T-cell (primary cell): ENCODE measurements around the gene GOLGA8G. TPM values are rescaled to one million over a fixed set of nuclear protein-coding genes. Genes with fewer than 3 reads are reported as not detected.
"Not testable (repeated sequence)": the region's sequence is repeated elsewhere in the genome, so short reads cannot be mapped to it uniquely, and the experiment has no call there.

Experiments used
- ATAC-seq, 4 experiments: fragments of 200-7000 bp in 3 of 4; fragments of 150-1000 bp in 1 of 4; cut with Tn5 transposase; replicated peaks in 1 of 4; 1 replicate in 3 of 4; 2 replicates in 1 of 4; pipeline ENCODE4 v1.10.0; 2021; ENCODE audit warnings: moderate library complexity in 3 of 4, mild to moderate bottlenecking in 2 of 4, moderate number of reproducible peaks in 1 of 4
- CTCF ChIA-PET, 2 donors: fragments of 300-600 bp; sonication (Branson Sonifier 250); formaldehyde crosslinking; loops; one replicate each; lab custom pipeline; 2022; ENCODE audit warnings: antibody characterized with exemption in 2 of 2; lab: Charles Lee
- POLR2A ChIA-PET, 2 donors: fragments of 300-600 bp; sonication (Branson Sonifier 250); formaldehyde crosslinking; loops; one replicate each; lab custom pipeline; 2022; ENCODE audit warnings: antibody characterized with exemption in 2 of 2; lab: Charles Lee
- DNase-seq, 35 experiments: peaks; one replicate each; pipeline versions ENCODE4 v3.0.0 to v3.0.0-alpha.2; 2013 to 2023
- H3K27ac ChIP-seq: one replicate; pipeline ENCODE4 v1.5.1; 2013; ENCODE audit warnings: low read length
- H3K27me3 ChIP-seq, 2 experiments: replicated peaks in 1 of 2; 1 replicate in 1 of 2; 2 replicates in 1 of 2; pipeline versions ENCODE4 v1.6.1 to v1.7.0; 2013; ENCODE audit warnings: low read length in 1 of 2, mixed read lengths in 1 of 2; ENCODE audit not compliant: control insufficient read depth in 2 of 2, insufficient read depth in 2 of 2; ENCODE audit errors: extremely low read depth in 1 of 2
- H3K36me3 ChIP-seq, 2 donors: 1 replicate in 1 of 2; 2 replicates in 1 of 2; pipeline versions ENCODE4 v1.6.1 to v1.7.0; 2013; ENCODE audit warnings: low read length in 1 of 2; ENCODE audit not compliant: control insufficient read depth in 2 of 2, insufficient read depth in 1 of 2; ENCODE audit errors: extremely low read depth in 1 of 2
- H3K4me1 ChIP-seq, 2 experiments: 1 replicate in 1 of 2; 2 replicates in 1 of 2; pipeline versions ENCODE4 v1.6.1 to v1.7.0; 2013; ENCODE audit warnings: low read length in 2 of 2, mixed read lengths in 1 of 2; ENCODE audit not compliant: insufficient read depth in 2 of 2, control insufficient read depth in 1 of 2; ENCODE audit errors: extremely low read depth in 1 of 2
- H3K4me3 ChIP-seq, 2 donors: 1 replicate in 1 of 2; 2 replicates in 1 of 2; pipeline versions ENCODE4 v1.5.1 to v1.7.0; 2013; ENCODE audit warnings: mild to moderate bottlenecking in 2 of 2, low read length in 1 of 2, moderate library complexity in 1 of 2; ENCODE audit not compliant: control insufficient read depth in 1 of 2; ENCODE audit errors: extremely low read depth in 1 of 2
- H3K9me3 ChIP-seq: 2 replicates; pipeline ENCODE4 v1.7.0; 2013
- H3K27ac Mint-ChIP-seq, 2 donors: one replicate each; pipeline ENCODE4 v1.8.0; 2020 to 2021; ENCODE audit warnings: mild to moderate bottlenecking in 2 of 2, mixed read lengths in 2 of 2
- H3K27me3 Mint-ChIP-seq, 2 donors: one replicate each; pipeline ENCODE4 v1.8.0; 2021 to 2022; ENCODE audit warnings: mixed read lengths in 2 of 2
- H3K36me3 Mint-ChIP-seq: one replicate; pipeline ENCODE4 v1.8.0; 2021; ENCODE audit warnings: mixed read lengths
- H3K4me1 Mint-ChIP-seq, 3 donors: one replicate each; pipeline ENCODE4 v1.8.0; 2020 to 2022; ENCODE audit warnings: mixed read lengths in 3 of 3, mild to moderate bottlenecking in 1 of 3
- H3K4me3 Mint-ChIP-seq, 3 donors: one replicate each; pipeline ENCODE4 v1.8.0; 2020 to 2022; ENCODE audit warnings: mild to moderate bottlenecking in 3 of 3, mixed read lengths in 3 of 3, moderate library complexity in 3 of 3
- H3K9me3 Mint-ChIP-seq, 3 donors: one replicate each; pipeline ENCODE4 v1.8.0; 2020 to 2022; ENCODE audit warnings: mixed read lengths in 3 of 3
- WGBS: methylation state at CpG from one replicate; pipeline ENCODE4 v1.1.5; 2013; ENCODE audit warnings: missing lambda C conversion rate; ENCODE audit not compliant: insufficient coverage; 5-methylcytosine and 5-hydroxymethylcytosine counted together
- total RNA-seq, 35 experiments: library from RNA in 6 of 35; stranded (reverse) in 6 of 35; fragments of 120-200 nt in 1 of 35; gene quantifications; one replicate each; pipeline versions ENCODE4 v1.2.1 to v1.2.4 and lab custom pipeline; 2013 to 2026

Gene GOLGA8G, protein sequence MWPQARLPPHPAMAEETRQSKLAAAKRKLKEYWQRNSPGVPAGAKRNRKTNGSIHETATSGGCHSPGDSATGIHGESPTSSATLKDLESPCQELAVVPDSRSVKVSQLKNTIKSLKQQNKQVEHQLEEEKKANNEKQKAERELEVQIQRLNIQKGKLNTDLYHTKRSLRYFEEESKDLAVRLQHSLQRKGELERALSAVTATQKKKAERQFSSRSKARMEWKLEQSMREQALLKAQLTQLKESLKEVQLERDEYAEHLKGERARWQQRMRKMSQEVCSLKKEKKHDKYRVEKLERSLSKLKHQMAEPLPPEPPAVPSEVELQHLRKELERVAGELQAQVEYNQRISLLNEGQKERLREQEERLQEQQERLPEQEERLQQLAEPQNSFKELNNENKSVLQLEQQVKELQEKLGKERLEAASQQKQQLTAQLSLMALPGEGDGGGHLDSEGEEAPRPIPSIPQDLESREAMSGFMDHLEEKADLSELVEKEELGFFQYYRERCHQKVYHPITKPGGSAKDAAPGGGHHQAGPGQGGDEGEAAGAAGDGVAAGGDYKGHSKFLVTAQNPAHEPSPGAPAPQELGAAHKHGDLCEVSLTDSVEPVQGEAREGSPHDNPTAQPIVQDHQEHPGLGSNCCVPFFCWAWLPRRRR
- under 1 TPM in 3 of 5 donors, not detected in 2; 0.03 to 0.46 (median 0.12) TPM for total RNA-seq
- not detected for total RNA-seq (2013)
- total RNA-seq (lab: John Stamatoyannopoulos, UW), result 0 to 0.06 (median 0) reads per million in 29 experiments

DNA sequence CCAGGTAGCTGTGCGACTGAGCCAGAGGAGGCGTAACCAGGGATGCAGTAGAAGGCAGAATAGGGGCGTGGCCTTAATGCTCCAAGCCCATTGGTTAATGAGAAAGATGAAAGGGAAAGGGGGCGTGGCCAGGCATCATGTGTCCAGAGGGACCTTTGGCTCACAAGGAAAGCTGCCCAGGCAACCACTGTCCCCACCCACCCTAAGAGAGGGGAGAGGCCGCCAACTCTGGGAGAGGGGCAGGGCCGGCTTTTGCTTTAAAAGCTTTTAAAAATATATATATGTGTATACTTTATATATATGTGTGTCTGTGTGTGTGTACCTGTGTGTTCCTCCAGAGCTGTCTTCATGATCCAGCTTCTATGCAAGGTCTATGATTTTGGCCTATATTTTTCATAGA is at the start of gene GOLGA8G:
GOLGA8G (minus strand) TSS at position 18 of the 400 bp plus-strand sequence. CDS start 62 bp downstream, outside the sequence.
- CTCF ChIA-PET, ATAC-seq, H3K9me3 Mint-ChIP-seq: not testable (repeated sequence)

DNA sequence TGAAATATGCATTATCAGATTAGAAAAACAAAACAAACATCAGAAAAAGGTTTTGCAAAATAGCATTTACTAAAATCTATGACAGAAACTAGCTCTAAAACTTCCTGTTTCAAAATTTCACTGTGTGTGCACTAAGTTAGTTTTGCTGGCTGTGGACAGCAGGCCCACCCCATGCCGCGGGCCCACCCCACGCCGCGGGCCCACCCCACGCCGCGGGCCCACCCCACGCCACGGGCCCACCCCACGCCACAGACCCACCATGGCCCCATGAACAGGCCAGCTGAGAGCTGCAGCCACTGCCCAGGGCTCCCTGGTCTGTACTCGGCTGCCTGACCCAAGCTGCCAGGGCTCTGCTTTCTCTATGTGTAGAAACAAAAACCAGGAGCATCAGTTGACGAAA is 40.6 kb upstream of the GOLGA8G start:
- H3K9me3 ChIP-seq, CTCF ChIA-PET, H3K36me3 Mint-ChIP-seq, H3K4me3 Mint-ChIP-seq, H3K9me3 Mint-ChIP-seq, H3K27me3 ChIP-seq, H3K36me3 ChIP-seq, H3K27ac ChIP-seq, H3K27me3 Mint-ChIP-seq, H3K27ac Mint-ChIP-seq, H3K4me3 ChIP-seq, H3K4me1 Mint-ChIP-seq, H3K4me1 ChIP-seq, DNase-seq, POLR2A ChIA-PET, ATAC-seq: not testable (repeated sequence)
- WGBS, result no CpG with 5 or more reads among the region's 13 CpGs

More for the DNA sequence above, at the start of gene GOLGA8G:
- H3K4me3 ChIP-seq, H3K36me3 ChIP-seq, H3K36me3 Mint-ChIP-seq, DNase-seq, H3K27ac ChIP-seq, H3K27ac Mint-ChIP-seq, H3K4me1 ChIP-seq, H3K27me3 Mint-ChIP-seq, H3K4me3 Mint-ChIP-seq, H3K4me1 Mint-ChIP-seq, POLR2A ChIA-PET, H3K27me3 ChIP-seq, H3K9me3 ChIP-seq: not testable (repeated sequence)
- WGBS, result no CpG with 5 or more reads among the region's 6 CpGs

DNA sequence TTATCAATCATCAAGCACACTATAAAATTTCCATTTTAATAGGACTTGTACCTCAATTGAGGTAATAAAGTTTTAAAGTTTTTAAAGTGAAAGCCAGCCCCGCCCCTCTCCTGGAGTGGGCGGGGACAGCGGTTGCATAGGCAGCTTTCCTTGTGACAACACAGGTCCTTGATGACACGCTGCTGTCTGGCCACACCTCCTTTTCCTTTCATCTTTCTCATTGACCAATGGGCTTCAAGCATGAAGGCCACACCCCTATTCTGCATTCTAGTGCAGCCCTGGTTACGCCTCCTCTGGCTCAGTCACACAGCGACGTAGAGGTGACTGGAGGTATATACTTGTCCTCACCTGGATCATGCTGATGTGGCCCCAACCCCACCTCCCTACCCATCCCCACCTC is 20.5 kb upstream of the GOLGA8G start, which contains the start of gene GOLGA6L25:
GOLGA6L25 (plus strand) TSS at position 301 of the 400 bp plus-strand sequence; CDS start at position 362, 61 bp downstream.
- CTCF ChIA-PET, H3K27ac ChIP-seq, H3K36me3 ChIP-seq, H3K4me3 Mint-ChIP-seq, POLR2A ChIA-PET, DNase-seq, H3K4me3 ChIP-seq, H3K4me1 Mint-ChIP-seq, H3K9me3 Mint-ChIP-seq, ATAC-seq, H3K27me3 ChIP-seq, H3K36me3 Mint-ChIP-seq, H3K9me3 ChIP-seq, H3K4me1 ChIP-seq, H3K27ac Mint-ChIP-seq, H3K27me3 Mint-ChIP-seq: not testable (repeated sequence)
- WGBS, result no CpG with 5 or more reads among the region's 7 CpGs

DNA sequence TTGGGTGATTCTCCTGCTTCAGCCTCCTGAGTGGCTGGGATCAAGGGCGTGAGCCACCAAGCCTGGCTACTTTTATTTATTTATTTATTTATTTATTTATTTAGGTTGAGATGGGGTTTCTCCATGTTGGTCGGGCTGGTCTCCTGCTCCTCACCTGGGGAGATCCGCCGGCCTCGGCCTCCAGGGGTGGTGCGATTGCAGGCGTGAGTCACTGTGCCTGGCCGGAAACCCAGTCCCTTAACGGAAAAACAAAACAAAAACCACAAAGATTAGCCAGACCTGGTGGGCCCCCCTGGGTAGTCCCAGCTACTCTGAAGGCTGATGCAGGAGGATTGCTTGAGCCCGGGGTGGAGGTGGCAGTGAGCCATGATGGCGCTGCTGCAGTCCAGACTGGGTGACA is 17.6 kb downstream of the GOLGA8G start:
- no CpG with 5 or more reads among the region's 11 CpGs for WGBS
- H3K9me3 Mint-ChIP-seq, H3K4me1 Mint-ChIP-seq, CTCF ChIA-PET, POLR2A ChIA-PET, H3K27me3 ChIP-seq, ATAC-seq, H3K27ac ChIP-seq, H3K4me3 Mint-ChIP-seq, H3K4me1 ChIP-seq, H3K27me3 Mint-ChIP-seq, DNase-seq, H3K27ac Mint-ChIP-seq, H3K4me3 ChIP-seq, H3K9me3 ChIP-seq, H3K36me3 Mint-ChIP-seq, H3K36me3 ChIP-seq: not testable (repeated sequence)

DNA sequence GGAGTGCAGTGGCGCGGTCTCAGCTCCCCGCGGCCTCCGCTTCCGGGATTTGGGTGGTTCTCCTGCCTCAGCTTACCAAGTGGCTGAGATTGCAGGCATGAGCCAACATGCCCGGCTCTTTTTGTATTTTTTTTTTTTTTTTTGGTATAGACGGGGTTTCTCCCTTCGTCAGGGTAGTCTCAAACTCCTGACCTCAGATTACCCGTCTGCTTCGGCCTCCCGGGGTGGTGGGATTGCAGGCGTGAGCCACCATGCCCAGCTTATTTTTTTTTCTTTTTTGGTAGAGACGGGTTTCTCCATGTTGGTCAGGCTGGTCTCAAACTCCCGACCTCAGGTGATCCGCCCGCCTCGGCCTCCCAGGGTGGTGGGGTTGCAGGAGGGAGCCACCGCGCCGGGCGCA is 18.6 kb downstream of the GOLGA8G start:
- H3K36me3 ChIP-seq, DNase-seq, H3K4me3 ChIP-seq, CTCF ChIA-PET, H3K9me3 Mint-ChIP-seq, H3K4me1 ChIP-seq, ATAC-seq, POLR2A ChIA-PET, H3K27me3 Mint-ChIP-seq, H3K27me3 ChIP-seq, H3K27ac ChIP-seq, H3K27ac Mint-ChIP-seq, H3K9me3 ChIP-seq, H3K4me1 Mint-ChIP-seq, H3K36me3 Mint-ChIP-seq, H3K4me3 Mint-ChIP-seq: not testable (repeated sequence)
- WGBS, result 80% methylated on average over 1 of the region's 22 CpGs

DNA sequence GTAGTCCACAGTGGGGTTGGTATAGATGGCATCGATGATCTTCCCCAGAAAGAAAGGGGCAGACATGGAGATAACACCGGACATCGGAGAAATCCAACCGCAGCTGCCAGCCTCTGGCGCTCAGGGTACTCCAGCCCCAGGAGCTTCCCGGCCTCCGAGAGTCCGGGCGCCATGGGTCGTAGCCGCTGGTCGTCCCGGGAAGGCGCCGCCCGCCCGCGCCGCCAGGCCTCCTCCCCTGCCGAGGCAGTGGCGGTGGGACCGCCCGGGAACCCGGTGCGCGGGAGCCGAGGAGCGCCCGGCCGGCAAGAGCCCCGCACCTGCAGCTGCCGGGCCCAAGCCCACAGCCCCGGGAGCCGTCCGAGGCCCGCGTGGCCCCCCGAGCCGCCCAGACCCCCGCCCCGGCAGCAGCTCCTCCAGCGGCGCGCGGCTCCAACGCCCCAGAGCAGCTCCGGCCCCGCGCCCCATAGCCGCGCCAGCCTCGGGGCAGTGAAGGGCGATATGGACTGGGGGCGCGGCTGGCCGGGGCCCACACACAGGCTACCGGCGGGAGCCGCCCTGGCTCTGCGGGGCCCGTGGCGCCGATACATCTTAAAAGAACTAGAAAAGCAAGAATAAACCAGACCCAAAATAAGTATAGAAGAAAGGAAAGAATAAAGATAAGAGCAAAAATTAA is 24.4 kb downstream of the GOLGA8G start:
- not testable (repeated sequence) for DNase-seq, H3K27me3 Mint-ChIP-seq

More for the DNA sequence above, 24.4 kb downstream of the GOLGA8G start:
- H3K4me3 ChIP-seq, ATAC-seq, H3K27ac Mint-ChIP-seq, CTCF ChIA-PET, H3K4me1 Mint-ChIP-seq, H3K4me1 ChIP-seq, H3K27me3 ChIP-seq, H3K9me3 Mint-ChIP-seq, H3K27ac ChIP-seq, POLR2A ChIA-PET, H3K36me3 Mint-ChIP-seq, H3K4me3 Mint-ChIP-seq, H3K9me3 ChIP-seq, H3K36me3 ChIP-seq: not testable (repeated sequence)
- no CpG with 5 or more reads among the region's 63 CpGs for WGBS
